Measurements from ENCODE around the gene VMO1.

GRCh38 chr17:4780325-4780955 is 5.7 kb downstream of the VMO1 start:
- TF ChIP-seq POLR2A (IDR thresholded peaks at IDR 0.05): no peak
- TF ChIP-seq, protein P1, sequence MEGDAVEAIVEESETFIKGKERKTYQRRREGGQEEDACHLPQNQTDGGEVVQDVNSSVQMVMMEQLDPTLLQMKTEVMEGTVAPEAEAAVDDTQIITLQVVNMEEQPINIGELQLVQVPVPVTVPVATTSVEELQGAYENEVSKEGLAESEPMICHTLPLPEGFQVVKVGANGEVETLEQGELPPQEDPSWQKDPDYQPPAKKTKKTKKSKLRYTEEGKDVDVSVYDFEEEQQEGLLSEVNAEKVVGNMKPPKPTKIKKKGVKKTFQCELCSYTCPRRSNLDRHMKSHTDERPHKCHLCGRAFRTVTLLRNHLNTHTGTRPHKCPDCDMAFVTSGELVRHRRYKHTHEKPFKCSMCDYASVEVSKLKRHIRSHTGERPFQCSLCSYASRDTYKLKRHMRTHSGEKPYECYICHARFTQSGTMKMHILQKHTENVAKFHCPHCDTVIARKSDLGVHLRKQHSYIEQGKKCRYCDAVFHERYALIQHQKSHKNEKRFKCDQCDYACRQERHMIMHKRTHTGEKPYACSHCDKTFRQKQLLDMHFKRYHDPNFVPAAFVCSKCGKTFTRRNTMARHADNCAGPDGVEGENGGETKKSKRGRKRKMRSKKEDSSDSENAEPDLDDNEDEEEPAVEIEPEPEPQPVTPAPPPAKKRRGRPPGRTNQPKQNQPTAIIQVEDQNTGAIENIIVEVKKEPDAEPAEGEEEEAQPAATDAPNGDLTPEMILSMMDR (IDR thresholded peaks at IDR 0.05): no peak

Data from right lobe of liver (tissue), 4 donors.